Forelimb muscle (tissue), 1 donor: ENCODE measurements around the gene AOPEP. TPM values are rescaled to one million over a fixed set of nuclear protein-coding genes. Genes with fewer than 3 reads are reported as not detected.

Experiments used
- DNase-seq: peaks from one replicate; pipeline ENCODE4 v3.0.0-alpha.2; 2013; ENCODE audit warnings: low read depth
- polyA plus RNA-seq: library from polyadenylated mRNA; unstranded; fragments of 120-200 nt; gene quantifications from one replicate; pipeline ENCODE4 v1.2.1, GENCODE V29; 2013; ENCODE audit not compliant: insufficient read length

The AOPEP gene
- polyA plus RNA-seq, 1 donor = 43.0 TPM

GRCh38 chr9:95093586-95093985 lies 367.1 kb downstream of the AOPEP start:
- no peak for DNase-seq

- no peak for DNase-seq
Measured at GRCh38 chr9:95094002-95094401, 367.5 kb downstream of the AOPEP start.

GRCh38 chr9:95095641-95096355 lies 369.3 kb downstream of the AOPEP start:
- no peak for DNase-seq

- DNase-seq = no peak
Measured at GRCh38 chr9:95096381-95096780, 369.9 kb downstream of the AOPEP start.

- no peak for DNase-seq
Measured at GRCh38 chr9:95096807-95097206, 370.3 kb downstream of the AOPEP start.

- no peak for DNase-seq
Measured at GRCh38 chr9:95097279-95097678, 370.8 kb downstream of the AOPEP start.

GRCh38 chr9:95098391-95098921 lies 372.0 kb downstream of the AOPEP start:
- no peak for DNase-seq

- DNase-seq = no peak
Measured at GRCh38 chr9:95099321-95100070, 373.0 kb downstream of the AOPEP start.

- no peak for DNase-seq
Measured at GRCh38 chr9:95100071-95100627, 373.6 kb downstream of the AOPEP start.

- DNase-seq = no peak
Measured at GRCh38 chr9:95101326-95101725, 374.8 kb downstream of the AOPEP start.

GRCh38 chr9:95102001-95102433 lies 375.5 kb downstream of the AOPEP start:
- DNase-seq = no peak

- no peak for DNase-seq
Measured at GRCh38 chr9:95102572-95102971, 376.1 kb downstream of the AOPEP start.

GRCh38 chr9:95103281-95103771 lies 376.8 kb downstream of the AOPEP start:
- DNase-seq = no peak

GRCh38 chr9:95103871-95104580 lies 377.5 kb downstream of the AOPEP start:
- no peak for DNase-seq

GRCh38 chr9:95104581-95104960 lies 378.1 kb downstream of the AOPEP start:
- DNase-seq = no peak

- DNase-seq = no peak
Measured at GRCh38 chr9:95104980-95105379, 378.5 kb downstream of the AOPEP start.

- no peak for DNase-seq
Measured at GRCh38 chr9:95105519-95106287, 379.2 kb downstream of the AOPEP start.

- DNase-seq = no peak
Measured at GRCh38 chr9:95107001-95107749, 380.7 kb downstream of the AOPEP start.

GRCh38 chr9:95107976-95108375 lies 381.5 kb downstream of the AOPEP start:
- DNase-seq = no peak

- DNase-seq = no peak
Measured at GRCh38 chr9:95108777-95109176, 382.3 kb downstream of the AOPEP start.
